ENCODE results near the gene CD177.
"Not testable (repeated sequence)": the region's sequence is repeated elsewhere in the genome, so short reads cannot be mapped to it uniquely, and the experiment has no call there.

The CD177 gene

DNA sequence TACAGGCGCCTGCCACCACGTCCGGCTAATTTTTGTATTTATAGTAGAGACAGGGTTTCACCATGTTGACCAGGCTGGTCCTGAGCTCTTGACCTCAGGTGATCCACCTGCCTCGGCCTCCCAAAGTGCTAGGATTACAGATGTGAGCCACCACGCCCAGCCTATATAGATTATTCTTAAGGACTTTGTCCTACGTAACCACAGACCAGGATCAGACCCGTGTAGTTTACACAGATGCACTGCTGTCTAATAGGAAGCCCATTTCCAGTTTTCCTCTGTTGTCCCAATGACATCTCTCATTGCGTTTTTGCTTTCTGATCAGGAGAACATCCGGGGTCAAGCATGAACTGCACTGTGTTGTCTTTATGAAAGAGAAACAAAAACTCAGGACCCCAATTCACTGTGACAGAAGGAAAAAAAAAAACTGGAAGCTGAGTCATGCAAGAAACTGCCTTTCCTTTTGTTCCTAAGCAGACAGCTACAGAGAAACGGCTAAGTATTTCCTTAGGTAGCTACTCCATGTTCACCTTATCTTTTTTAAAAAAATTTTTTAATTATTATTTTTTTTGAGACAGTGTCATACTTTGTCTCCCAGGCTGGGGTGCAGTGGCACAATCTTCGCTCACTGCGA is 29.2 kb downstream of the CD177 start:
- not testable (repeated sequence) for DNase-seq

DNA sequence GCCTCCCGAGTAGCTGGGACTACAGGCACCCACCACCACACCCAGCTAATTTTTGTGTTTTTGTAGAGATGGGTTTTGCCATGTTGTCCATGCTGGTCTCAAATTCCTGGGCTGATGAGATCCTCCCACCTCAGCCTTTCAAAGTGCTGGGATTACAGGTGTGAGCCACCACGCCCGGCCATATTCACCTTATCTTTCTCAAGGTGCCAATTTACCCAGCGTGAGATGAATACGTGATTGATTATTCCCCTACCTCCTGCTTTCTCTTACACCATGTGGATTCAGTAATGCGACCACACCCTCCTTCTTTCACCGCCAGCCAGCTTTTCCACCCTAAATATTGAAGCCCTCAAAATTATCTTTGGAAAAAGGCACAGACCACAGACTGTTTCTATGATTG is 29.8 kb downstream of the CD177 start:
- DNase-seq, result not testable (repeated sequence)

DNA sequence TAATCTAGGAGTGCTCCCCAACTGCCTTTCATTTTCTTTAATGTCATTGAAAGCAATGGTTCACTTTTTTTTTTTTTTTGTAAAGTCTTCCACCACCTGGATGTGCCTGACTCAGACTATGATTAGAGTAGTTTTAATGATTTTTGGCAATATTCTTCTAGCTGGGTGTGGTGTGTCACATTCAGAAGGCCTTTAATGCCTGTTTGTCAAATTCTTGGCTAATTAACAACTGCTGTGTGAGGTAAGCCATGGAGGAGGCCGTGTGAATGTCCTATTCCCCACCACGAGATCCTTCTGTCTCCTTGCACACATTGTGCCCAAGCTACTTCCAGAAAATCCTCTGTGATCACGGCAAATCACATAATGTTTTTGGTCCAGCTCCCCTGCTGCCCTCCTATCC is 30.3 kb downstream of the CD177 start:
- not testable (repeated sequence) for DNase-seq

DNA sequence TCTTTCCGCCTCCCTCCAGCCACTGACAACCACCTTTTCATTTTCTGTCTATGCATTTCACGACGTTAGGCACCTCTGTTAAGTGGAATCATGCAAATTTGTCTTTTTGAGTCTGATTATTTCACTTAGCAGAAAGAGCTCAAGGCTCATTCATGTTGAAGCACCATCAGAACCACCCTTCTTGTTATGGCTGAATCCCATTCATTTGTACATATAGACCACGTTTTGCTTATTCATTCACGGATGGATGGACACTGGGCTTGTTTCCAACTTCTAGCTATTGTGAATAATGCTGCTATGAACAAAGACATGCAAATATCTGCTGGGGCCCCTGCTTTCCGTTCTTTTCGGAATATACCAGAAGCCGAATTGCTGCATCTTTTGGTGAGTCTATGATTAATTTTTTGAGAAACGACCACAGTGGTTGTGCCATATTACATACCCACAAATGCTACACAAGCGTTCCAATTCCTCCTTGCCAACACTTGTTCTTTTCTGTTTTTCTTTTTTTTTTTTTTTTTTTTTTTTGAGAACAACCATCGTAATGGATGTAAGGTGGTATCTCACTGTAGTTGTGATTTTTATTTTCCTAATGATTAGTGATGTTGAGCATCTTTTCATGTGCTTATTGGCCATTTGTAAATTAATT is 37.5 kb downstream of the CD177 start:
- DNase-seq, result not testable (repeated sequence)

DNA sequence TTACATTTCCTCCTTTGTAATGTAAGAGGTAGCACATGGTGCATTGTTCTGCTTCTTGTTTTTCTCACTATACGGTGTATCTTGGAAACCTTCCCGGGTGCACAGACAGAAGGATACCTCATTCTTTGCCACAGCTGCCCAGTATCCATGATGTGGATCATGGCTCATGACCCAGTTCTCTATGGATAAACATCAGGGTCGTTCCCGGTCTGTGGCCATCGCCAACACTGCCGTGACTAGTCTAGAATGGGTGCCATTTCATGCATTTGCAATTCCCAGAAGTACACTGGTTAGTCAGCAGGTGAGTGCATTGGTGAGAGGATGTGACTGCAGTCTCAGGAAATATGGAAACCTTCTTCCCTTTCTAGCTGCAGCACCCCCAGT is 38.1 kb downstream of the CD177 start:
- not testable (repeated sequence) for DNase-seq

DNA sequence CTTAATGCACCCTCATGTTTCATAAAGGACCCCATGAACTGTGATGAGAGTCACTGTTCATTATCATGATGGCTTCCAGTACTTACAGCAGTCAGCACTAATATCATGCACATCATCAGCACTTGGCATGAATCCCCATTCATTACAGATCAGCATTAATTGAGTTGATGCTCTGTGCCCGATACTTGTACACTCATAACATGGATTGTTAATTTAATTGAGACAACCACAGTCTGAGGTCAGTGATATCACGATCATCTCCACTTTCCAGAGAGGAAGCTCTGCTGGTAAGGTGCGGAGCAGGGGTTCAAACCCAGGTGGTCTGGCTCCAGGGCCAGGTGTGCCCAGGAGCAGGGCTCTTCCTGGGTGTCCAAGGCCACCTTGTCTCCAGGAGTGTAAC is 40.0 kb downstream of the CD177 start:
- not testable (repeated sequence) for DNase-seq

DNA sequence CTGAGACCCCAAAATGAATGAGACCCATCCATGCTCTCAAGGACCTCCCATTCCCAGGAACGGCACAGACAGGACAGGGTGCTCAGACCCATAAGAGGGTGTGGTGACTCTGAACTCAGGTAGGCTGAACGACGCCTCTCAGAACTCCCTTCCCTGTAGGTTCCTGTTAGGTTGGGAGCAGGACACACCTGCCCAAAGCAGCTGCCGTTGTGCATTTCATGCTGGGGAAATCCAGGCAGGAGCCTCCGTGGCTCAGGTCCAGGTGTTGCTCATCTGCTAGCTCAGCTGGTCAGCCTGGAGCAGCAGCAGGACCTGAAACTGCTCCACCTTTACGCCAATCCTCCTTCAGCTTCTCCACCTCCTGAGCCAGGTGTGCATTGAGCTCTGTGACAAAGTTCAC is 42.1 kb downstream of the CD177 start:
- no peak for DNase-seq

DNA sequence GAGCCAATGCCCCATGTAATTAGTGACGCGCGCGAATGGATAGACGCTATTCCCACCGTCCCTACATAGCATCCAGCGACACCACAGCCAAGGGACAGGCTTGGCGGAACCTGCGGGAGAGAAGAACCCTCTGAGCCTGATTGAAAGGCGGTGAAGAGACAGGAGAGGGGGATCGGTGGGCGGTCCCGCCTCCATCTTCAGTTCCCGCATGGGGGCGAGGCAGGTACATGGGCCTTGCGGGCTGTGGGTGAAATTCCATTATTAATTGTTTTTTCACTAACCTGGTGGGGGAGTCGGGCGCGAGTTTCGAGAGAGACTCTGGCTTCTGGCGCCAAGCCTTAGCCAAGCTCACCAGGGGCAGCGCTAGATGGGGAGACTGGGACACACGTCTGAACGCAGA is 52.8 kb downstream of the CD177 start:
- DNase-seq, result no peak

DNA sequence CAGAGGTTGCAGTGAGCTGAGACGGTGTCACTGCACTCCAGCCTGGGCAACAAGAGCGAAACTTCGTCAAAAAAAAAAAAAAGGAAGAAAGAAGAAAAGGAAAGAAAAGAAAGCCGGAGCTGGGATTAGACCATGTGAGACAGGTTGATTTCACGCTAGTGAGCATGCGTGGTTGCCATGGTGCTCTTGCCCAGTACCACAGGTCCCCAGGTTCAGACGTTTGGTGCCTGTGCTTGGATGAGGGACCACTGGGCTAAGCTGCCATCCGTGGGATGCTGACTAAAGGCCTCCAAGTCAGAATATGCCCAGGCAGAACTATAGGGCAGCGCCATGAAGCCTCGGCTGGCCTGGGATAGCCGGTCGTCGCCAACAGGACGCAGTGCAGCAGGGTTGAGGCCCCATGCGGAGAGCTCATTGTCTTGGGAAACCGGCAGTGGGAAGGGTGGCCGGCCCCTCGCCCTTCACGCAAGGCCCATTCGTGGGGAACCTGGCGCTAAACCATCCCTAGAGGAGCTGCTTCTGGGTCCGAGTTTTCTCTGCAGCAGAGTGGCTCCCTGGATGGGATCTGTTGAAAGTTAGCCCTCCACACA is 54.0 kb downstream of the CD177 start:
- no peak for DNase-seq

DNA sequence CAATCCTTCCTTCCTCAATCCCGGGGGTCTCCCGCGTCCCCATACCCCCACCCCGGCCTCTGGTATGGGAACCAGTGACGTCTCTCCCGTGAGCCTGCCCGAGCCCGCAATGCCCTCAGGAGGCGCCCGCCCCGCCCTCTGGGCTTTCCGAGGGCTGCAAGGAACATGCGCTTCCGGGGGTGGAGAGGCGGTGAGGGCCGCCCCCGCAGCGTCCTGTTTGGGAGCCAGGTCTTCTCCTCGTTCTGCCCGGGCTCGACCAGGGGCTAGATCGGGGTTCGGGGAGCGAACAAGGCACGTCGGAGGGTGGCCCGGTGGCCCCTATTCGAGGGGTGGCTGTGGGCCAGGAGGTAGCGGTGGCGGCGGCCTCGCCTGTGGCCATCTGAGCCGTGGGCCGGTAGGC is 54.6 kb downstream of the CD177 start:
- DNase-seq, result no peak

DNA sequence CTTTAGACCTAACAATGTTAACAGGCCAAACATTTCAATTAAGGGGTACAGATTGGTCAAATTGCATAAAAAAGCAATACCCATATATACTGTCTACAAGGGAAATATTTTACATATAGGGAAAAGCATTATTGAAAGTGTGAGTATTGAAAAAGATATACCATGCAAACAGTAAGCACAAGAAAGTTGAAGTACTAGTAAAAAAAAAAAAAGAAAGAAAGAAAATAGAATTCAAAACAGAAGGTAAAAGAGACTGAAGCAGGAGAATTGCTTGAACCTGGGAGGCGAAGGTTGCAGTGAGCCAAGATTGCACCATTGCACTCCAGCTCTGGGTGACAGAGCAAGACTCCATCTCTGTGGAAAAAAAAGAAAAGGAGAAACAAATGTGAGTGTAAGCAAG is 55.9 kb downstream of the CD177 start:
- DNase-seq, result no peak

DNA sequence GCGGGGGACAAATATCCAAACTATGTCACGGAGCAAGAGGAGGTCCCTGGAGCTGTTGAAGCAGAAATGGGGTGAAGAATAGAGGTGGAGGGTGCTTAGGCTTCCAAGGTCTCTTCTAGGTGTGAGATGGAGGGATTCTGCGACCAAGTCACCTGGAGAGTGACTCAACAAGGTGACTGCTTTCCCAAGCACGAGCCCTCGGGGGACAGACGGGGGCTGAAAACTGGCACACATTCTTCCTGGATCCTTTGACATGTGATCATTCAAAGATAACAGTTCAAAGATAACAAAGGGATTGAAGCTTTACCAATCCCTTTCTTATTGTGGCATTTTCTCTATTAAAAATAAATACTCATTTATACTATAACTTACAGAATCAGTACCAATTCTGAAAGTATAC is 59.0 kb downstream of the CD177 start:
- no peak for DNase-seq
